NCI-H345 treated with DMSO at 0.1 percent for 48 hours (cell line): Measurements from ENCODE around the gene RNF115.
"Not testable (repeated sequence)": the region's sequence is repeated elsewhere in the genome, so short reads cannot be mapped to it uniquely, and the experiment has no call there.

Source experiments
- DNase-seq: peaks from one replicate; lab custom pipeline; 2025; ENCODE audit not compliant: unreplicated experiment; lab: John Stamatoyannopoulos, UW

Gene RNF115

DNA sequence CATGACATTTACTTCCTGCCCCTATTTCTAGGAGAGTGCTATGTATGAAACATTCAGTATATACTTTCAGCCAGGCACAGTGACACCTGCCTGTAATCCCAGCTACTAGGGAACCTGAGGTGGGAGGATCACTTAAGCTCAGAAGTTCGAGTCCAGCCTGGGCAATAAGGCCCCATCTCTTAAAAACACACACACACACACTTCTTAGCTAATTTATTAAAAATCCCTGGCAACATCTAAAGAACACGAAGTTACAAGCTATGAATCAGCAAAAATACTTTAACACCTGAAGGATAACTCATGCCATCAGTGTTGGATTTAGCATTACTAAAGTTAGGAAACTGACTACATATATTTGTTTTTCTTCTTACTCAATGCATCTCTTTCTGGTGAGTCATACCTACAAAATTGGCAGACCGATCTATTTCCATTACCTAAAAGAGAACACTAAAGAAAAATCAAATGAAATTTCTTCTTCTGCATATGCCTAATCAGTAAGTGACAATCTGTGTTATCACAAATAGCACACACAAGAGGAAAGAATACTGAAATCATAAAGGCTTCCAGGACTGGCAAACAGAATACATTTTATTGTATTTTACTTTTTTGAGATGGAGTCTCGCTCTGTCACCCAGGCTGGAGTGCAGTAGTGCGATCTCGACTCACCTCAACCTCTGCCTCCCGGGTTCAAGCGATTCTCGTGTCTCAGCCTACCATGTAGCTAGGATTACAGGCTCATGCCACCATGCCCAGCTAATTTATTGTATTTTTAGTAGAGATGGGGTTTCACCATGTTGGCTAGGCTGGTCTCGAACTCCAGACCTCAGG, 41.4 kb downstream of the RNF115 start:
- DNase-seq: no peak

DNA sequence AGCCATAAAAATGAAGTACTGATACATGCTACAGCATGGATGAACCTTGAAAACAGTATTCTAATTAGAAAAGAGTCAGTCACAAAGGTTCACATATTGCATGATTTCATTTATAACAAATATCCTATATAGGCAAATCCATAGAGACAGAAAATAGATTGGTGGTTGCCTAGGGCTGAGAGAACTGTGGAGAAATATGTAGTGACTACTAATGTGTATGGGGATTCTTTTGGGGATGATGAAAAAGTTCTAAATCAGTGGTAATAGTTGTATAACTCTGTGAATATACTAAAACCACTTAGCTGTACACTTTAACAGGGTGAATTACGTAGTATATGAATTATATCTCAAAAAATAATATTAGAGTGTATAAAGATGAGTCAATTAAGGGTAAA, 45.8 kb downstream of the RNF115 start:
- no peak for DNase-seq

DNA sequence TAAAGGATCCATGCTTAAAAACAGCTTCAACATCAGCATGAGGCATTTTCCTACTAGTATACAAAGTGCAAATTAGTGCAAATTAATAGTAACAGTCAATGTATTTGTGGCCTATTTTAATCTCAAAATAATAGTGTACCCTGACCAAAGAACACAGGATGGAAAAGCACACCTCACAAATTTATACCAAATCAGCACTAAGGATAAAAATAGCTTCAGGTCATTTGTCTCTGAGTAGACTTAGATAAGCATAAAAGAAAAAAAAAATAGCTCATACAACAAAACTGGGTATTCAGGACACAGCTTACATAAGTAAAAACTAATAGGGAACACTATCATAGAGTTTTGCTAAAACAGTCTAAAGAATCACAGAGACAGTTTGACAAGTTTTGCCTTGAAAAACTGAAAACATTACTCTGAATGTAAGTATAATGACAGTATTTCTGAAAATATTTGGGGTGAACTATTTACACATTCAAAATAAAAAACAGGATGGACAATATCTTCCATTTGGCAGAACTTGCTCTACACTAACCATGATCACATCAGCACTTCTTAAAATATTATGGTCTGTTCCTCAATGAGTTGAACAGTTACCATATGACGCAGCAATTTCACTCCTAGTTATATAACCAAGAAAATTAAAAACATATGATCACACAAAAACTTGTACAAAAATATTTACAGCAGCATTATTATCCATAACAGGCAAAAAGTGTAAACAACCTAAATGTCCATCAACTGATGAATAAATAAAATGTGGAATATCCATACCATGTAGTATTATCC, 46.3 kb downstream of the RNF115 start:
- DNase-seq: no peak

DNA sequence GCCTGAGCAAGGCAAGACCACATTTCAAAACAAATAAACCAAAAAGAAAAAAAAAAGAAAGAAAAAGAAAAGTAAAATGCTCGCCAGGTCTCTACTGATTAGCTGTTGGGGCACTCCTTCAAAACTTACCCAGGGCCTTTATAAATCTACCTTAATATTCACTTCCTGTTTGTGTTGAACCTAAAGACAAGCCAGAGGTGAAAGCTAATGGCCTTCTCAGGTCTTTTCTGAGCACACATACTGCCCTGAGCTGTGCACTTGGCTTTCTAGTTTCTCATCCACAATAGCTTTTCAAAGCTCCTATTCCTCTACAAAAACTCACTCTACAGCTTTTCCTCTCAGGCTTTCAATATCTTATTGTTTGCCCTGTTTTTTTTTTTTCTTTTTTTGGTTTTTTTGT, 50.5 kb downstream of the RNF115 start:
- DNase-seq: no peak

DNA sequence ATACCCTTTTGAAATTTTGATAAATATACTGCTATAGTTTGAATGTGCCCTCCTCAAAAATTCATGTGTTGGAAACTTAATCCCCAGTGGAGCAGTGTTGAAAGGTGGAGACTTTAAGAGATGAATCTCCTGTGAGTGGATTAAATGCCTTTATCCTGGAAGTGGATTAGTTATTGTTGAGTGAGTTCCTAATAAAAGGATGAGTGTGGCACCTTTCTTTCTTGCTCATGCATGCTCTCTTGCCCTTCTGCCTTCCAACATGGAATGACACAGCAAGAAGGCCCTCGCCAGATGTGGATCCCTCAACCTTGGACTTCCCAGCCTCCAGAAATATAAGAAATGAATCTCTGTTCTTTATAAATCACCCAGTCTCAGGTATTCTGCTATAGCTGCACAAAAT, 52.8 kb downstream of the RNF115 start:
- DNase-seq: no peak

DNA sequence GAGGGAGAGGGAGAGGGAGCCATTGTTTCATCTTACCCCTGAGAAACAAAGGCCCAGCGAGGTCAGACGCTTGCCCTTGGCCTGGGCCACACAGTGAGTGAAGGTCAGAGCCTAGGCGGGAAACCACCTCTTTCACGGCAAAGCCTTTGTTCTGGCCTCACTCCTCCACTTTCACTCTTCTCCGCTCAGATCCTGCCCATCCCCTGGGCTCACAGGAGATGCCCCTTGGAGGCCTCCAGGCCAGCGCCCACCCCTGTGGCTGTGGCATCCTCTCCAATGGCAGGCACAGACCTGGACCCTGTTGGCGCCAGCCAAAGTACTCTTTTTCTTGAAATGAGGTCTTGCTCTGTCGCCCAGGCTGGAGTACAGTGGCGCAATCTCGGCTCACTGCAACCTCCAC, 55.9 kb downstream of the RNF115 start:
- DNase-seq: not testable (repeated sequence)

DNA sequence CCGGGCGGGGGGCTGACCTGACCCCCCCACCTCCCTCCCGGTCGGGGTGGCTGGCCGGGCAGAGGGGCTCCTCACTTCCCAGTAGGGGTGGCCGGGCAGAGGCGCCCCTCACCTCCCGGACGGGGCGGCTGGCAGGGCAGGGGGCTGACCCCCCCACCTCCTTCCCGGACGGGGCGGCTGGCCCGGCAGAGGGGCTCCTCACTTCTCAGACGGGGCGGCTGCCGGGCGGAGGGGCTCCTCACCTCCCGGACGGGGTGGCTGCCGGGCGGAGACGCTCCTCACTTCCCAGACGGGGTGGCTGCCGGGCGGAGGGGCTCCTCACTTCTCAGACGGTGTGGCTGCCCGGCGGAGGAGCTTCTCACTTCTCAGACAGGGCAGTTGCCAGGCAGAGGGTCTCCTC, 57.0 kb downstream of the RNF115 start:
- DNase-seq: not testable (repeated sequence)

DNA sequence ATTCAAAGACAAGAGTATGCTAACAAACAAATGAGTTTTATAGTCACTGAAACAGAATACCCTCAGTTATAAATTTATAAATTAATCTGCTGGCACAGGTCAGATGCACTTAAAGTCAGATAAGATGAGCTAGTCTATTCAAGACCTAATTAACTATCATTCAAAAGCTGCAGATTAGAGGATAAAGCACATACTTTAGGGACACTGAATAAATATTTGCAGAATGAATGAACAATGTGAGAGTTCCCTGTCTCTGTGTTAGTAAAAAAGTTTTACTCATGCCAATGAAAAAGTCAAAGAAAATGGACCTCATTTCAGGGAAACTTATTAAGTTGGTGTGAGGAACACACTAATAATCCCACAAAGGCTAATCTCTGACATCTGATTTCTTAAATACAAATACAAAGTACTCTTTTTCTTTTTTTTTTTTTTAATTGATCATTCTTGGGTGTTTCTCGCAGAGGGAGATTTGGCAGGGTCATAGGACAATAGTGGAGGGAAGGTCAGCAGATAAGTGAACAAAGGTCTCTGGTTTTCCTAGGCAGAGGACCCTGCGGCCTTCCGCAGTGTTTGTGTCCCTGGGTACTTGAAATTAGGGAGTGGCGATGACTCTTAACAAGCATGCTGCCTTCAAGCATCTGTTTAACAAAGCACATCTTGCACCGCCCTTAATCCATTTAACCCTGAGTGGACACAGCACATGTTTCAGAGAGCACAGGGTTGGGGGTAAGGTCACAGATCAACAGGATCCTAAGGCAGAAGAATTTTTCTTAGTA, 58.1 kb downstream of the RNF115 start:
- DNase-seq: not testable (repeated sequence)

DNA sequence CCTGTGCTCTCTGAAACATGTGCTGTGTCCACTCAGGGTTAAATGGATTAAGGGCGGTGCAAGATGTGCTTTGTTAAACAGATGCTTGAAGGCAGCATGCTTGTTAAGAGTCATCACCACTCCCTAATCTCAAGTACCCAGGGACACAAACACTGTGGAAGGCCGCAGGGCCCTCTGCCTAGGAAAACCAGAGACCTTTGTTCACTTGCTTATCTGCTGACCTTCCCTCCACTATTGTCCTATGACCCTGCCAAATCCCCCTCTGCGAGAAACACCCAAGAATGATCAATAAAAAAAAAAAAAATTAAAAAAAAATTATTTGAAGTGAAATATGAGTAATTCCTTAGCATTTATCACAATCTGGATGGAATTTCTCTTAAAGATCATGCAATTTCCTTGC, 58.8 kb downstream of the RNF115 start:
- DNase-seq: not testable (repeated sequence)

DNA sequence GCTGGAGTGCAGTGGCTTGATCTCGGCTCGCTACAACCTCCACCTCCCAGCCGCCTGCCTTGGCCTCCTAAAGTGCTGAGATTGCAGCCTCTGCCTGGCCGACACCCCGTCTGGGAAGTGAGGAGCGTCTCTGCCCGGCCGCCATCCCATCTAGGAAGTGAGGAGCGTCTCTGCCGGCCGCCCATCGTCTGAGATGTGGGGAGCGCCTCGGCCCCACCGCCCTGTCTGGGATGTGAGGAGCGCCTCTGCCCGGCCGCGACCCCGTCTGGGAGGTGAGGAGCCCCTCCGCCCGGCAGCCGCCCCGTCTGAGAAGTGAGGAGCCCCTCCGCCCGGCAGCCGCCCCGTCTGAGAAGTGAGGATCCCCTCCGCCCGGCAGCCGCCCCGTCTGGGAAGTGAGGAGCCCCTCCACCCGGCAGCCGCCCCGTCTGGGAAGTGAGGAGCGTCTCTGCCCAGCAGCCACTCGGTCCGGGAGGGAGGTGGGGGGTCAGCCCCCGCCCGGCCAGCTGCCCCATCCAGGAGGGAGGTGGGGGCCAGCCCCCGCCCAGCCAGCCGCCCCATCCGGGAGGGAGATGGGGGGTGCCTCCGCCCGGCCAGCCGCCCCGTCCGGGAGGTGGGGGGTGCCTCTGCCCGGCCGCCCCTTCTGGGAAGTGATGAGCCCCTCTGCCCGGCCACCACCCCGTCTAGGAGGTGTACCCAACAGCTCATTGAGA, 59.5 kb downstream of the RNF115 start:
- not testable (repeated sequence) for DNase-seq

DNA sequence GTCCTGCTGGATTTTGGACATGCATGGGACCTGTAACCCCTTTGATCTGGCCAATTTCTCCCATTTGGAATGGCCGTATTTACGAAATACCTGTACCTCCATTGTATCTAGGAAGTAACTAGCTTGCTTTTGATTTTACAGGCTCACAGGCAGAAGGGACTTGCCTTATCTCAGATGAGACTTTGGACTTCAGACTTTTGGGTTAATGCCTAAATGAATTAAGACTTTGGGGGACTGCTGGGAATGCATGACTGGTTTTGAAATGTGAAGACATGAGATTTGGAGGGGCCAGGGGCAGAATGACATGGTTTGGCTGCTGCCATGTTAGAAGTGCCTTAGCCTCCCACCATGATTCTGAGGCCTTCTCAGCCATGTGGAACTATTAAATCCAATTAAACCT, 61.9 kb downstream of the RNF115 start:
- not testable (repeated sequence) for DNase-seq

DNA sequence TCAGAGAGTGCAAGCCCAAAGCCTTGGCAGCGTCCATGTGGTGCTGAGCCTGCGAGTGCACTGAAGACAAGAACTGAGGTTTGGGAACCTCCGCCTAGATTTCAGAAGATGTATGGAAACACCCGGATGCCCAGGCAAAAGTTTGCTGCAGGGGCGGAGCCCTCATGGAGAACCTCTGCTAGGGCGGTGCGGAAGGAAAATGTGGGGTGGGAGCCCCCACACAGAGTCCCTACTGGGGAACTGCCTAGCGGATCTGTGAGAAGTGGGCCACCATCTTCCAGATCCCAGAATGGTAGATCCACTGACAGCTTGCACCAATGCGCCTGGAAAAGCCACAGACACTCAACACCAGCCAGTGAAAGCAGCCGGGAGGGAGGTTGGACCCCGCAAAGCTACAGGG, 62.4 kb downstream of the RNF115 start:
- not testable (repeated sequence) for DNase-seq

DNA sequence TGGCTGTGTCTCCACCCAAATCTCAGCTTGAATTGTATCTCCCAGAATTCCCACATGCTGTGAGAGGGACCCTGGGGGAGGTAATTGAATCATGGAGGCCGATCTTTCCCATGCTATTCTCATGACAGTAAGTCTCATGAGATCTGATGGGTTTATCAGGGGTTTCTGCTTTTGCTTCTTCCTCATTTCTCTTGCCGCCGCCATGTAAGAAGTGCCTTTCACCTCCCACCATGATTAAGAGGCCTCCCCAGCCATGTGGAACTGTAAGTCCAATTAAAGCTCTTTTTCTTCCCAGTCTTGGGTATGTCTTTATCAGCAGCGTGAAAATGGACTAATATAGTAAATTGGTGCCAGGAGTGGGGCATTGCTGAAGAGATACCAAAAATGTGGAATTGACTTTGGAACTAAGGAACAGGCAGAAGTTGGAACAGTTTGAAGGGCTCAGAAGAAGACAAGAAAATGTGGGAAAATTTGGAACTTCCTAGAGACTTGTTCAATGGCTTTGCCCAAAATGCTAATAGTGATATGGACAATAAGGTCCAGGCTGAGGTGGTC, 63.4 kb downstream of the RNF115 start:
- DNase-seq: not testable (repeated sequence)

DNA sequence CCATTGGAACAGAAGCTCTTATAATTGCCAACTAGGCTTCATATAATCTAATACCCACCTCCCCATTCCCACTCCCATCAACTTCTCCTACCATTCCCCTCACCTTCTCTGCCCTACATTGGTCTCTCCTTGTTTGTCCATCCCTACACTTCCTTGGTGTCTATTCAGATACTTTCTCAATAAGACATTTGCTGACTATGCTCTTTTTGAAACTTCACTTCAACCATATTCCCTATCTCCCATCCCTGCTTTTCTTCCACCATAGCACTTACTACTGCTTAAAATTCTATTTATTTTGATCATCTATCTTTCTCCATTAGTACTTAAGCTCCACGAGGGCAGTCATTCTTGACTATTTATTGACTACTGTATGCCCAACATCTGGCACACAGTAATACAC, 64.2 kb downstream of the RNF115 start:
- no peak for DNase-seq

DNA sequence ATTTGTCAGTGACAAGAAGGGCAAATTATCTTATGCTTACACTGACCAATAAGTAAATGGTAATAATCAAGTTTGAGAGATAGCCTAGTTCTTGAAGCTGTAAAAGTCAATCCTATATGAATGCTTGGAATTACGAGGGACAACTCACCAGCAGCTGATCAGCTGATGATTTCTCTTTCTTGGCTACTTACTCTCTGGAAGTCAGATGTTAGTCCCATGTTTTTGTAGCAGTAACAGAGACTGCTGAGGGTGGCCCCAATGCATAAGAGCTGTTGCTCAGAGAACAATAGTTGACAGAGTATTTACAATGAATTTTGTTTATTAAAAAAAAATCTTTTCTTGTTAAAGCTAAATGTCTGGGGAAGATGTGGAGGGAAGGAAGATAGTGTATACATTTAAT, 65.3 kb downstream of the RNF115 start:
- DNase-seq: no peak

DNA sequence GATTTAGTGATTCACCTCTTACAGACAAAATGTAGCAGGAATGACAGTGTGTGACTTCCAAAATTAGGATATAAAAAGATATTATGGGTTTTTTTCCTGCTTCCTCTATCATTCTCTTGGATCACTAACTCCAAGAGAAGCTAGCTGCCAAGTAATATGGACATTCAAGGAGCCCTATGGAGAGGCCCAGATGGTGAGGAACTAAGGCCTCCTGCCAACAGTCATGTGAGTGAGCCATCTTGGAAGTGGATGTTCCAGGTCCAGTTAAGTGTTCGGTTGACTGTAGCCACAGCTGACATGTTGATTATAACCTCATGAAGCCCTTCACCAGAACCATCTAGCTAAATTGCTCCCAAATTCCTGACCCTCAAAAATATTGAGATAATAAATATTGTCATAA, 65.8 kb downstream of the RNF115 start:
- no peak for DNase-seq

DNA sequence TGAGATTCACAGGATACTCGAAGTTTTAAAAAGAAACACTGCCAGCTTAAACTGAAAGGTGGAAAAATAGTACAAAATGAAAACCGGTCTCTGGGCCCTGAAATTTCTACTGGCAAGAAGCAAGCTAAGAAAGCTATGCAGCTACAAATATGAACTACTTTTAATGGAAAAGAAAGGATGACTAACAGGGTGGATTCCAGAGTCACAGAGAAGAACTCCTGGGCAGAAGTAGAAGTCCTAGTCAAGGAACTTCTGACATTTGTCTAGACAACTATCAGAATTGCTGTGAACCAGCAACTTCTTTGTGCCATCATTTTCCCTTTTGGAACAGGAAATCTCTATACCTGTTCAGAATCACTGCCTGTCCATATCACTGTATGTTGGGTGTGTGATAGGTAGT, 66.5 kb downstream of the RNF115 start:
- DNase-seq: no peak

DNA sequence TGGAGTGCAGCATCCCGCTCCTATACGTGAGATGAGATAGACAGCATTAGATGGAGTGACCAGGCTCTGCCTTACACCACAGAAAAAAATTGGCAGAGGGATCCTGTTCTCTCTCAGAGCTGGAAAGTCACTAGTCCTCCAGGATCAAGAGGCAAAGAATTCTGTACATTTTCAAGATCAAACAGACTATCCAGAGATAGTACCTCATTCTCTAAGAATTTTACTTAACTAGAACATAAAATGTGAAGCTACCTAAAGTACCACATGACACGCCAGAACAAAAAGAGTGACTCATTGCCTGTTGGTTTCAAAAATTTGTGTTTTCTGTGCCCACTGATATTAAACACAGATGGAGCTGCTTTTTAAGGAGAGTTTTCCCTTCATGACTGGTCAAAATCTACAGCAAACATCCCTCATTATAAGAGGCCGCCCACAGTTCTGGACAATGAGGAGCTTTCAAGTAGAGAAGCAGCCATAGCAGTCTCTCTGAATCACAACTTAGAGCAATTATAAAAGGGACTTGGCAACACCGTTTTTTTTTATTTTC, 72.3 kb downstream of the RNF115 start:
- no peak for DNase-seq

DNA sequence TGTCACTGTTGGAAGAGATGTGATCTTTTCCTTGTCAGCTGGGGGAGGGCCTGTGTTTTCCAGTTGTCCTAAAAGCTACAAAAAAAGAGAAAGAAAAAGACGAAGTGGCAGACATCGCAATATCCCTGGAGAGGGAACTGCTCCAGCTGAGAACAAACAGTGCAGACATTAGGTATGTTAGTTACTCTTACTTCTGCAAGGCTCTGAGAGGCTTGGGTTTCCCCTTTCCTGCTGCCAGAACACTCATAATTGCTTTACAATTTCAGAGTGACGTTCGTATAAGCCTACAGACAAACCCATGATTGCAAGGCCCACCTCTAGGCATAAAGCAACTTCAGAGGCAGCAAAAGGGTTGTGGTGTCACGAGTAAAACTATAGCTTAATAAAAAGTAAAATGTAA, 73.5 kb downstream of the RNF115 start:
- no peak for DNase-seq
